ENCODE data around the gene CBLB. TPM values are rescaled to one million over a fixed set of nuclear protein-coding genes. Genes with fewer than 3 reads are reported as not detected.

The CBLB gene
- total and polyA plus RNA-seq, 2 of the 4 experiments (the other 2 are of a cell fraction) = 10.1 to 20.1 TPM

DNA sequence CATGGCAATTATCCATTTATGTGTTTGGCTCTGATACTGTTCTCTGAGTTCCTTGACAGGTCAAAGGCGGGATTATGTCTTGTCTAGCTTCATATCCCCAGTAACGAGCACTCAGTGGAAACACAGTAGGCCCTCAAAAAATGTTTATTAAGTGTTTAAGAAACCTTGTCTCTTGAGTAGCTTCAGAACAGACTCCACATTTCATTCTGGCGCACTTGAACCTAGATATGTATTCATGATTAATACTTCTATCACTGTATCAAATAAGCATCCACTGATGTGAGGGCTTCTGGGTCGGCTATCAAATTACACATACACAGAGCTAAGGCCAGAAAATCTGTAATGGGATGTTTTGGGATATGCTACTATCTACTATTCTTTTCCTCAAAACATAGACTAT lies 4.6 kb downstream of the CBLB start:
- H4K20me1 ChIP-seq (ENCODE audit: insufficient read depth, low read length) = 0 out of 2 replicates have a peak, but pooled peaks cover 7% of the 10 kb centered on the region
- POLR2A ChIA-PET (ENCODE audit: unreplicated experiment) = no interaction called here

More for the DNA sequence above, 4.6 kb downstream of the CBLB start:
- H3K36me3 ChIP-seq (ENCODE audit: control insufficient read depth, insufficient read depth, low read length) = peaks cover 2% of the 10 kb centered on the region; the same call in 1 of the 2 replicates
- H3K4ac ChIP-seq (ENCODE audit: low read depth, low read length) = no peak overlapping the region
- peaks cover 2% of the 10 kb centered on the region; the same call in 1 of the 2 replicates for H3K9me1 ChIP-seq (ENCODE audit: insufficient read depth, low read length)
- no peak overlapping the region for H2BK5ac ChIP-seq (ENCODE audit: low read depth, low read length, poor library complexity, severe bottlenecking)
- H3K27me3 ChIP-seq (ENCODE audit: control insufficient read depth, insufficient read depth, low read length) = no peaks in the 10 kb centered on the region
- CTCF ChIA-PET = no interaction called here
- DNase-seq (no peak), ATAC-seq (ENCODE audit: low read depth) (no peak)
- no CpG with 5 or more reads among the region's 4 CpGs for WGBS, 2 experiments (ENCODE audit: extremely low coverage in 2 of 2, insufficient read length in 1 of 2)
- no peak overlapping the region for H2BK120ac ChIP-seq (ENCODE audit: low read depth, low read length)
- in situ Hi-C loops (cut with MboI; ENCODE audit: low sequenced_read_pairs) = no loop called here
- no peak overlapping the region for H3K4me2 ChIP-seq (ENCODE audit: low read depth, low read length)
- H2AK9ac ChIP-seq (replicated peaks; ENCODE audit: low read depth, low read length, poor library complexity) = no peak overlapping the region
- no peak overlapping the region for H4K8ac ChIP-seq (ENCODE audit: low read depth in 2 of 2, low read length in 2 of 2)
- BruUV-seq (replicated peaks) = no TSS peak
- no peak overlapping the region for H3K9ac ChIP-seq (ENCODE audit: low read depth, low read length)
- no peak overlapping the region for H3K18ac ChIP-seq (ENCODE audit: low read depth, low read length)
- peaks cover 2% of the 10 kb centered on the region; the same call in 1 of the 2 replicates for H3K4me1 ChIP-seq (ENCODE audit: control insufficient read depth, insufficient read depth, low read length)
- H3K9me3 ChIP-seq (ENCODE audit: control insufficient read depth, insufficient read depth, low read length) = no peaks in the 10 kb centered on the region
- TF ChIP-seq CHD1 (IDR thresholded peaks at IDR 0.05; ENCODE audit: low read depth, low read length) = no peak
- no peak overlapping the region for H4K5ac ChIP-seq (ENCODE audit: low read depth, low read length)
- H3K23ac ChIP-seq (ENCODE audit: low read depth, low read length) = no peak overlapping the region
- intact Hi-C loops (cut with micrococcal nuclease) = loop anchor here (10.0 kb wide), 2 partner anchors 289 to 1201 kb away; no protein-coding TSS in a partner anchor
- H3K56ac ChIP-seq (ENCODE audit: extremely low read depth, insufficient read depth, low read length) = no peak overlapping the region
- H2BK15ac ChIP-seq (ENCODE audit: low read depth, low read length) = no peak overlapping the region
- H2BK20ac ChIP-seq (ENCODE audit: low read depth, low read length) = no peak overlapping the region
- no peak overlapping the region for H3K14ac ChIP-seq (replicated peaks; ENCODE audit: low read depth, low read length)
- H2AK5ac ChIP-seq (ENCODE audit: low read depth, low read length) = no peak overlapping the region
- H3K79me1 ChIP-seq (ENCODE audit: low read depth in 1 of 2, low read length in 2 of 2) = peaks cover 22 to 51% of the 10 kb centered on the region in 2 experiments
- H2AFZ ChIP-seq (replicated peaks; ENCODE audit: low read length, poor library complexity) = no peak overlapping the region
- H3K4me3 ChIP-seq (ENCODE audit: insufficient read depth, low read depth, low read length) = no peak overlapping the region
- no peak overlapping the region for H4K91ac ChIP-seq (ENCODE audit: insufficient read depth, low read depth, low read length)
- no peak overlapping the region for H3K27ac ChIP-seq (ENCODE audit: insufficient read depth, low read length)
- dilution Hi-C loops (cut with HindIII; ENCODE audit: low sequenced_read_pairs, unreplicated experiment) = no loop called here
